NCI-H446 treated with DMSO at 0.1 percent for 48 hours (cell line): Measurements from ENCODE around the gene ADO.
A peak's percentile ranks its signal among the peaks of the same experiment; 100 is the strongest.

Experiments
- DNase-seq: peaks from one replicate; lab custom pipeline; 2025; lab: John Stamatoyannopoulos, UW

The ADO gene

GRCh38 chr10:62794306-62794705 is 10.2 kb upstream of the ADO start:
- DNase-seq = no peak

- no peak for DNase-seq
These were observed 9.4 kb upstream of the ADO start for GRCh38 chr10:62795100-62795499.

GRCh38 chr10:62795762-62796161 is 8.8 kb upstream of the ADO start:
- peak; percentile 29 for DNase-seq

- DNase-seq = no peak
These were observed 7.6 kb upstream of the ADO start for GRCh38 chr10:62796896-62797295.

GRCh38 chr10:62801871-62802270 is 2.6 kb upstream of the ADO start:
- DNase-seq = no peak

- no peak for DNase-seq
These were observed 680 bp upstream of the ADO start for GRCh38 chr10:62803724-62804355.

GRCh38 chr10:62805231-62806099 is 945 bp downstream of the ADO start:
- no peak for DNase-seq

- no peak for DNase-seq
These were observed 1.7 kb downstream of the ADO start for GRCh38 chr10:62806251-62806650.

- DNase-seq = no peak
These were observed 5.8 kb downstream of the ADO start for GRCh38 chr10:62810156-62810902.

GRCh38 chr10:62811159-62811875 is 6.8 kb downstream of the ADO start:
- DNase-seq = no peak

GRCh38 chr10:62812672-62813439 is 8.3 kb downstream of the ADO start:
- no peak for DNase-seq

GRCh38 chr10:62813453-62813852 is 8.9 kb downstream of the ADO start:
- no peak for DNase-seq

- DNase-seq = no peak
These were observed 9.5 kb downstream of the ADO start for GRCh38 chr10:62813981-62814380.

GRCh38 chr10:62814756-62815380 is 10.3 kb downstream of the ADO start:
- no peak for DNase-seq

- DNase-seq = no peak
These were observed 11.0 kb downstream of the ADO start for GRCh38 chr10:62815381-62816075.

GRCh38 chr10:62816076-62816330 is 11.5 kb downstream of the ADO start:
- no peak for DNase-seq

- DNase-seq = peak; percentile 79
These were observed 12.0 kb downstream of the ADO start, which contains the start of gene EGR2 for GRCh38 chr10:62816331-62817120. Gene EGR2, minus strand, starts transcription at chr10:62816366. Its CDS starts 337 bp downstream, at chr10:62816029.

GRCh38 chr10:62817121-62817765 is 12.7 kb downstream of the ADO start:
- no peak for DNase-seq

GRCh38 chr10:62817766-62818425 is 13.4 kb downstream of the ADO start:
- no peak for DNase-seq
